ENCODE data around the gene EPN3.

Gene EPN3

DNA sequence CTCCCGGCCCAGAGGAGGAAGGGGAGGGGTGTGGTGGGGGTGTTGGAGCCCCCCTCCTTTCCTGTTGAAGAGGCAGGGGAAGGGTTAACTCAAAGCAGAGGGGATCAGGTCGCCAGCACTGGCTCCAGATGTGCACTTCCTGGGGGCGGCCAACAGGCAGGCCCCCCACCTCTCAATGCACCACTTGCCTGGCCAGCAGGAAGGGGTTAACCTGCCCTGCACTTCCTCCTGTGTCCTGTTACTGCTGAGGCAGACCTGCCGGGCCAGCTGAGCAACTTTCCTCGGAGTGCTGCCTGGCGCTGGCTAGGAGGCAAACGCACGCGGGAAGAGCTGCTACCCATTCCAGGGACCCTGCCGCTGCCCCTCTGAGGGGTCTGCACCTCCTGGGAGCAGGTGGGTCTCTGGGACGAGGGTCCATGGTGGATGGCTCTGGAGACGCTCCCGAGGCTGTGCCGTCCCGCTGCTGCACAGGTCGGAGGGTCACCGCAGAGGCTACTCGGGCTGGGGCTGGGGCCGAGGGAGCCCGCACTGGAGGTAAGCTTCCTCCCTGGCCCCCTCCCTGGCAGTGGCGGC, at the start of gene EPN3:
Gene EPN3, plus strand, starts transcription at position 284 of the 573 bp plus-strand sequence. CDS start 3,822 bp downstream, outside the sequence.
- in situ Hi-C loops (cut with MboI; ENCODE audit: low pct_unique_long_range_greater_than_20kb, low sequenced_read_pairs) = no loop called here
- DNase-seq = no peak

DNA sequence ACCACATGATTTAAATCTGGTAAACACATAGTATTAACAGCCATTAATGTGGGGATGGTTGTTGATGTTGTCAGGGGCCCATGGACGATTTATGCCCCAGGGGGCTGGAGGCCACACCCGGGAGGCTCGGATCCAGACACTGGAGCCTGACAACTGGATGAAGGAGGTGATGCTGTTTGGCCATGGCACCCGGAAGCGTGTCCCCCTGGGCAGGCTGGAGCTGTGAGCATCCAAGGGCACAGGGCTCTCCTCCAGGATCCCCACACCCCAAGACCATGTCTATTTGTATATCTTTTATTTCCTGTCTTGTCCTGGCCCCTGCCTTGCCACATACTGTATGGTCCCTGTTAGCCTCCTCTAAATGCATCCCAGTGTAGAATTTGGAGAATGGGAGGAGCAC, 49.3 kb upstream of the EPN3 start:
- no peak for DNase-seq
- in situ Hi-C loops (cut with MboI; ENCODE audit: low pct_unique_long_range_greater_than_20kb, low sequenced_read_pairs) = no loop called here

DNA sequence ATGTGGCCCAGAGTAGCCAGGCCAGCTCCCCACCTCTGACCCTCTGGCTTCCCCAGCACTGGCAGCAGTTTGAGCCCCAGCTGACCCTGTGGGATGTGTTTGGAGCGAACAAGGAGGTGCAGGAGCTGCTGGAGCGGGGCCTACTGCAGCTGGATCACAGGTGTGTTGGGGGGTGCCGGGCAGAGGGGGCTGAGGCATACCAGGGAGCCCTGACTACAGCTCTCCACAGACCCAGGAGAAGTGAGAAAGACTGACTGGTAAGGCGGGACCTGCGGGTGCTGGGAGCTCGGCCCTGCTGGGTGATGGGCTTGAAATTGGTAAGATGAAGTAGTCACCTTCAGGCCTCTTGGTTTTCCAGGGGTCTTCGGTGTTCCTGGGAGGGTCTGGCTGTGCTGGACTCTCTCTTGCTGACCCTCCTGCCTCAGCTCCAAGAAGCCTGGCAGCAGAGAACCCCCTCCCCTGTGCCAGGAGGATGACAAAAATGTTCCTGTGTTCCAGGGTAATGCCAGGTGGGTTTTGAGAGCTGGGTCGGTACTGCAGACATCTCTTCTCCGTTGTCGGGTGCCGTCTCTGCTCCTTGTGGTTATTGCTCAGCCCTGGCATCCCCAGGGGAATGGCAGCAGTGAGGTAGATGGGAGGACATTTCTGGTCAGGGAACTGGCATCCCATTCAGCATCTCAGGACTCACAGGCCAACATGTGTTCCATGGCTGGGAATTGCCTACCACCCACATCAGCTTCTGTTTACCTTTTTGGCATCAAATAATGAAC, 48.0 kb upstream of the EPN3 start:
- no peak for DNase-seq
- in situ Hi-C loops (cut with MboI; ENCODE audit: low pct_unique_long_range_greater_than_20kb, low sequenced_read_pairs) = no loop called here

DNA sequence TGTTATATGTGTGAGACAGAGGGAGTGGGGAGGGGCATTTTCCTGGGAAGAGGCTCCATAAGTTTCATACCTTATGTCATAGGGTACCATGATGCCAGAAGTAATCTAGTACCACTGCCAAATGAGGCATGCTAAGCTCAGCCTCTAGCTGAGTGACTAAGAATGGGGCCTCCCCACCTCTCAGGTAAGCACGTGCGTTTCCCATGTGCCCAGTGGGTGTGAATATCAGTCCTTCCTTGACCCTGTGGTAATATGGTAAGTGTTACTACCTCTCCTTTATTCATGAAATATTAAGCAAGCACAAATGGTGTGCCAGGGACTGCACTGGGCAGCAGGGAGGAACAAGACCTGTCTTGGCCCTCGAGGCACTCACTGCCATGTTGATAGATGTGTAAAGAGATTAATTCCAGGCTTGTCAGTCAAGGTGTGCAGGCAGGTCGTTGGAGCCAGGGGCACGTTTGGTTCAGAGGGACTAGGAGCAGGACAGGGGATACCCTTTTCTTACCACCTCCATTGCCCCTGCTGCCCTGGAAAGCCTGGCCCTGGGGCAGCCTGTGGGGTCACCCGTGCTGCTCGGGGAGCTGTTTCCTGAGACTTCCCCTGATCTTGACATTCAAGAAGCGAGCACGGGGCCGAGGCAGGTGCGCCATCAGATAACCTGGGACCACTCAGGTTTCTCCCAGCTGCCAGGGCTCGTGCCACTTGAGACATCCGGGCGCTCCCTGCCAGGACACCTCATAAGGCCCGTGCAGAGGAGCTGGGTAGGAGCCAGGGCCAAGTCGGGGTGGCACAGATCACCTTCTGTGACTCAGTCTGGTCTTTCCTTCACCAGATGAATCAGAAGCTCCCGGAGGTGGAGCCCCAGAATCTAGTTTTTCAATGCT, 45.1 kb upstream of the EPN3 start:
- in situ Hi-C loops (cut with MboI; ENCODE audit: low pct_unique_long_range_greater_than_20kb, low sequenced_read_pairs) = no loop called here
- no peak for DNase-seq

DNA sequence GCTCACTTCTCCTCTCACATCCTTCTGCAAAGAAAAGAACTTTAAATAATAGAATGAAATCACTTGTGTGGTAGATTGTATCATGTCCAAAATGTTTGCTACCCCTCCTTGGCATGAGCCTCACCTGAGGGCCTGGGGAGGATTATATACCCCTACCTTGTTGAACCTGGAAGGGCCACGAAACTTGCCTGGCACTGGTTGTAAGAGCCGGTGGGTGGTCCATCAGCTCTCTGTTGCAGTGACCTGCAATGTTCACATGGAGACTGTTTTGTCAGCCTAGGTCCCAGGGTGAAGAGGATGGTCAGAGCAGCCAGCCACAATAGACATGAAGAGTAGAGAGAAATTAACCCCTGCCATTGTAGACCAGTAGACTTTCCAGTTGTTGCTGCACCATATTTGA, 43.7 kb upstream of the EPN3 start:
- no peak for DNase-seq
- in situ Hi-C loops (cut with MboI; ENCODE audit: low pct_unique_long_range_greater_than_20kb, low sequenced_read_pairs) = no loop called here

DNA sequence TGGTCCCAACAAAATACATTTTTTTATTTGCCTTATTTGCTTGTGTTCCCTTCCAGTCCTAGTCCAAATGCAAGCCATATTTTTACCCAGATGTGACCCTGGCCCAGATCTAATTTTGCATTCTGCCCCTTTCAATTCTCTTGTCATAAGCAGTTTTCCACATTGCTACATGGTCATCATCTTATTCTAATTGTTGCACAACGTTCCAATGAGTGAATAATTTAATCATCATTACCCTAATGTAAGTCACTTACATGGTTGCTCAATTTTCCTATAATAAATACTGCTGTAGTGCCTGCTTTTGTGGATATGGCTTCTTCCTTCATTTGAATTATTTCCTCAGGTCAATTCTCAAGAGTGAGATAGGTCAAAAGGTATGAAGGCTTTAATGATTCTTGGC, 41.0 kb upstream of the EPN3 start:
- in situ Hi-C loops (cut with MboI; ENCODE audit: low pct_unique_long_range_greater_than_20kb, low sequenced_read_pairs) = no loop called here
- DNase-seq = no peak

DNA sequence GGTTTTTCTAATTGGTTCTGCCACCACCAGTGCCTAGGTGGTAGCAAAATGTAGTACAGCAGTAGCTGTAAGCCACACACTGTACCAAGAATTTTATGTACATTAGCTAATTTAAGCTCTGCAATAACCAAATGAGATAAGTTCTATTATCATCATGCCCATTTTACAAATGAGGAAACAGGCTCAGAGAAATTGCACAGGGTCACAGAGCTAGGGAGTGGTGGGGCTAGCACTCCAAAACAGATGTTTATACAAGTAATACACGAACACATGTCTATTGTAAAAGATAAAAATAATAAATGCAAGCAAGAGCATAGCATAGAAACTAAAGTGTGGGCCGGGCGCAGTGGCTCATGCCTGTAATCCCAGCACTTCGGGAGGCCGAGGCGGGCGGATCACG, 40.3 kb upstream of the EPN3 start:
- in situ Hi-C loops (cut with MboI; ENCODE audit: low pct_unique_long_range_greater_than_20kb, low sequenced_read_pairs) = no loop called here
- no peak for DNase-seq

DNA sequence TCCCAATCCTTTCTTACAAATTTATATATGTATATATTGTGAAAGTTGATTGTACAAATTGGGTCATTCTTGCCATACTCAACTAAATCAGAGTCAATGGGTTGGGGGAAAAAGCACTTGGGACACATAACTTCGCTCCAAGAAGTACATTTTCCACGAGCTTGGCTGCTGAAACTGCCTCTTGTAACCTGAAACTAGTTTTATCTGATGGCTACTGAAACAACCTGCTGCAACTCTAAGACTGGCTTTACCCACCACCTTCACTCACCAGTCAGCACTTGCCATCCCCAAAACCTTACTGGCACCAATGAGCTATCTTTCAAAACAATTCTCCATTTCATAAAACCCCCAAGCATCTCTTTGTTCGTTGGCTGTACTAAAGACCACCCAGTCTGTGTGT, 38.8 kb upstream of the EPN3 start:
- DNase-seq = no peak

DNA sequence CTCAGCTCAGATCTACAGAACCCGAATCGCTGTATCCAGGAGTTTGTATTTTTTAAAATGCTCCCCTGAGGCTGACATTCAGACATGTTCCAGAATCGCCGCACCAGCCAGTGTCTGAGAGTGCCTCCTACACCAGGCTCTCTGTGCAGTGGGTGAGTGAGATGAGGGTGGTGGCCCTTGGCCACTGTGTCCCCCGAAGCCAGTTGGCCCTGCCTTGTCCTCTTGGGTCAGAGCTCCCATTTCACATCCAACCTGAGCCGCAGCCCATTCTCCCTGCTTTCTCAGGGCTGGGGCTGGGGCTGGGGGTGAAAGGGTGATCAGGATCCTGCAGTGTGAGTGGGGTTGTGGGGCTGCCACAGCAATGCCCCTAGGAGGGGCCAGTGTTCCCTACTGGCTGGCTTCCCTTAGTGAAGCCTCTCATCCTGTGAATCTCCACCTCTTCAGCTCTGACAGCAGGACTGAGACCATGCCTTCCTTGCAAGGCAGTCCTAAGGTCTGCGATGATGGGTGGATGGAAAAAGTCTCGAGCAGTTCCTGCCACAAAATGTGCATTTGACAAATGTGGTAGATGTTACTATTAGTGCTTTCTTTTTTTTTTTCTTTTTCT, 37.2 kb upstream of the EPN3 start:
- no peak for DNase-seq
- in situ Hi-C loops (cut with MboI; ENCODE audit: low pct_unique_long_range_greater_than_20kb, low sequenced_read_pairs) = no loop called here

More for the DNA sequence above, 38.8 kb upstream of the EPN3 start:
- in situ Hi-C loops (cut with MboI; ENCODE audit: low pct_unique_long_range_greater_than_20kb, low sequenced_read_pairs) = no loop called here

DNA sequence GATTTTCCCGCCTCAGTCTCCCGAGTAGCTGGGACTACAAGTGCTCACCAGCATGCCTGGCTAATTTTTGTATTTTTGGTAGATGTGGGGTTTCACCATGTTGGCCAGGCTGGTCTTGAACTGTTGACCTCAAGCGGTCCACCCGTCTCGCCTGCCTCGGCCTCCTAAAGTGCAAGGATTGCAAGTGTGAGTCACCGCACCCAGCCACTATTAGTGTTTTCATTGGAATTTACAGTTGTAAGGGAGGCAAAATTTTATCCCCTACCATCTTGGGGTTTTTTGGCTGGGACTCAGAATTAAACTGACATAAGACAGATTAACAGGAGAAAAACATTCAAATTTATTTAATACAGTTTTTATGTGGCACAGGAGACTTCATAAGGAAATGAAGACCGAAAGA, 36.6 kb upstream of the EPN3 start:
- DNase-seq = no peak
- in situ Hi-C loops (cut with MboI; ENCODE audit: low pct_unique_long_range_greater_than_20kb, low sequenced_read_pairs) = no loop called here

DNA sequence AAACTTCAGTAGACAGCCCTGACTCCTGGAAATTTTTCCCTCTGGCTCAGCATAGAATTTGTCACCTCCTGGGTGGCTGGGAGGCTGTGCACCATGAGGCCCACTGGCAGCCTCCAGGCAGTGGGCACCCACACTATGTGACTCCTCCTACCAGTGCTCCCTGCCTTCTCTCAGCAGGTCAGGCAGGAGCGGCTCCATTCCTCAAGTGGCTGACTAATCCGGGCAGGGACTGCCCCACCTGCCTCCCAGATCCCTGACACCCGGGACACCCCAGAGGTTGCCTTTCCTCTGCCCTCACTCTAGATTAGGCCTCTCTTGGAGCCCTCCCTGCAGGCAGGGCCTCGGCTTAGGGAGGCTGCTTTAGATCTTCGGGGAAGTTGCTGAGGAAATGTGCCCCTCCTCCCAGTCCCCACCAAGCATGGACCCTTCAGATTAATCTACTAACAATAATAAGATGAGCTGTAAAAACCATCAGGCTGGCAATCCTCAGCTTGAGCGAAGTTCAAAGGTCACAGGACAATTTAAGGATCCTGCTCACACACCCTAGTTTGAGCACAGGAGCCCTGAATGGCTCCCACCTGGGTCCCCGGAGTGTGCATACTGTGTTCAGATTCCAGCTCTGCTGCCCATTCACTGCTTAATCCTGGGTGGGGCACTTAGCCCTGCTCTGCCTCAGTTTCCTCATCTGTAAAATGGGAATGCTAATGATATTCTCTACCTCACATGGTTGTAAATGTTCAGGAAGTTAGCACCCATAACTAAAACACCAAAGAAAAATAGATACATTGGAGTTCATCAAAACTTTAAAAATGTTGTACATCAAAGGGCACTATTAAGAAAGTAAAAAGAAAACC, 34.3 kb upstream of the EPN3 start:
- no peak for DNase-seq
- in situ Hi-C loops (cut with MboI; ENCODE audit: low pct_unique_long_range_greater_than_20kb, low sequenced_read_pairs) = no loop called here

DNA sequence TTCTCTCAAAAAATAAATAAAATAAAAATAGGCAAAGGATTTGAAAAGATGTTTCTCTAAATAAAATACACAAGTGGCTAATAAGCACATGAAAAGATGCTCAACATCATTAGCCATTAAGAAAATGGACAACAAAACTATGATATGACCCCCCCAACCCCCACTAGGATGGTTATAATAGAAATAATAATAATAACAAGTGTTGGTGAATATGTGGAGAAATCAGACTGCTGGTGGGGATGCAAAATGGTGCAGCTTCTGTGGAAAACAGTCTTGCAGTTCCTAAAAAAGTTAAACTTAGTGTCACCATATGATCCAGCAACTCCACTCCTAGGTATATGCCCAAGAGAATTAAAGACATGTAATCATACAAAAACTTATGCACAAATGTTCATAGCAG, 33.3 kb upstream of the EPN3 start:
- DNase-seq = no peak
- in situ Hi-C loops (cut with MboI; ENCODE audit: low pct_unique_long_range_greater_than_20kb, low sequenced_read_pairs) = no loop called here

DNA sequence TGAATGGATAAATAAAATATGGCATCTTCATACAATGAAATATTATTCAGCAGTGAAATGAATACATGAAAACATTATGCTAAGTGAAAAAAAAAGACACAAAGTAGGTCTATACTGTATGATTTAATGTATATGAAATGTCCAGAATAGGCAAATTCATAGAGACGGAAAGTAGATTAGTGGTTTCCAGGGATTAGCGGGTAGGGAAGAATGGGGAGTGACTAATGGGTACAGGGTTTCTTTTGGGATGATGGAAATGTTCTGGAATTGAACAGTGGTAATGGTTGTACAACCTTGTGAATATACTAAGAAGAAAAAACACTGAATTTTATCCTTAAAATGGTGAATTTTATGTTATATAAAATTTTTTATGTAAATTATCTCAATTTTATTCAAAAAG, 32.8 kb upstream of the EPN3 start:
- in situ Hi-C loops (cut with MboI; ENCODE audit: low pct_unique_long_range_greater_than_20kb, low sequenced_read_pairs) = no loop called here

DNA sequence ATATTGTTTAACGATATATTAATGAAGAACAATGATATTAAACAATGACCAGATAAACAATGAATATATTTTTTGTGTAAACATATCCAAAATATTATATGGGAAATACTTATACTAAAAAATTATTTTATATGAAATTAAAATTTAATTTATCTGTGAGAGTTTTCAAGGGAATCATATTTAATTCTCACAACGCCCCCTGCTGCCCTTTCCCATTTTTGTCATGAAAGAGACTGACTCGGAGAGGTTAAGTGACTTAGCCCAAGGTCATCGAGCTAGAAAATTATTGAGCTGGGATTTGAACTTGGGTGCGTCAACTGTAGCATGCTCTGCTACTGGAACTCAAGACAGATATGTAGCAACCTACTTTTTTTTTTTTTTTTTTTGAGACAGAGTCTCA, 31.5 kb upstream of the EPN3 start:
- in situ Hi-C loops (cut with MboI; ENCODE audit: low pct_unique_long_range_greater_than_20kb, low sequenced_read_pairs) = no loop called here
- DNase-seq = peak; percentile 19

More for the DNA sequence above, 32.8 kb upstream of the EPN3 start:
- no peak for DNase-seq

DNA sequence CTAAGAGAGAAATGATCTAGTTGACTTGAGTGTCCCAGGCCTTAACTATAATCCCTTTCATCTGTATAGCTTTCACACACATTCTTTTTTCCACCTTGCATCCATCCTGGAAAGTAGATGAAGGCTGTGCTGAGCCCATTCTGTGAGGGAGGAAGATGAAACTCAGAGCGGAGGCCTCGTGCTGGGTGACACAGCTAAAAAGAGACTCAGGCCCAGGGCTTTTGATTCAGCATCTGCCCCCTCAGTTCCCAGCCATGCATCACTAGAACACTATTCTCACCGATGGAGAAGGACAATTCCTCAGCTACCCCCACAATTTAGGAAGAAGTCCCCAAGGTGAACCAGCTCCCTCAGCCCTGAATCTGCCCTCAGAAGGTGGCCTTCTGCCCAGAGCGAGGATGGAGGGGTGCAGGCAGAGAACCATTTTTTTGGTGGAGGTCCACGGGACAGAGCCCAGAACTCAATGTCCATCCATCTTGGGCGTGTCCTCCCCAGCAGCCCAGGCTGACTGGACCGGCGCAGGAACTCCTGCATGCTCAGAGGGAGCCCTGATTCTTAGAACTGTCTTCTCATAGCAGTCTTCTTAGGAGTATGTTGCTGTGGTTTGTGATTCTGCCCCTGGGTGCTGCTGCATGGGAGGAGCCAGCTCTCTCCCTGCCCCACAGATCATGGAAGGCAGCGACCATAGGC, 30.1 kb upstream of the EPN3 start:
- in situ Hi-C loops (cut with MboI; ENCODE audit: low pct_unique_long_range_greater_than_20kb, low sequenced_read_pairs) = no loop called here
- DNase-seq = no peak

DNA sequence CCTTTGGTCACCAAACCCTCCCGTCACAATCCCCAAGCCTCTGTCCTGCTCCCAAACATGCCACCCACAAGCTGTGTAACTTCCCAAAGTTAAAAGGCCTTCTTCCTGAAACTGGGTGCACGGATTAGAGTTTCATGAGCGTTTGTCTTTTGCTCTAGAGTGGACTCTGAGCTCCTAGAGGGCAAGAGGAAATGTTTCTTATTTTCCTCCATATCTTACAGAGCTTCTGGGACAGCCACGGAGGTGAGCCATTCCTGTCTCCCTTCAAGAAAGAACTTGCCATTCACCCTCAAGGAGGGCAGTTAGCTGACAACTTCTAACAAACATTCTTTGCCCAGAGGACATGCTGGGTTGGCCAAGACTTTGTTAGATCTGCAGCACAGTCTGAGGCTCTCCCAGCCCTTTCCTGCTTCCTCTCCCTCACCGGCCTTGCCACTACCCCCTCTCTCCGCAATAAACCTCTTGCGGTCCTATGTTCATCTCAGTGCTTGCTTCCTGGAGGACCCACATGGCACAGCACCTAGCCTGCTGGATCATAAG, 26.9 kb upstream of the EPN3 start:
- DNase-seq = no peak
- in situ Hi-C loops (cut with MboI; ENCODE audit: low pct_unique_long_range_greater_than_20kb, low sequenced_read_pairs) = no loop called here

DNA sequence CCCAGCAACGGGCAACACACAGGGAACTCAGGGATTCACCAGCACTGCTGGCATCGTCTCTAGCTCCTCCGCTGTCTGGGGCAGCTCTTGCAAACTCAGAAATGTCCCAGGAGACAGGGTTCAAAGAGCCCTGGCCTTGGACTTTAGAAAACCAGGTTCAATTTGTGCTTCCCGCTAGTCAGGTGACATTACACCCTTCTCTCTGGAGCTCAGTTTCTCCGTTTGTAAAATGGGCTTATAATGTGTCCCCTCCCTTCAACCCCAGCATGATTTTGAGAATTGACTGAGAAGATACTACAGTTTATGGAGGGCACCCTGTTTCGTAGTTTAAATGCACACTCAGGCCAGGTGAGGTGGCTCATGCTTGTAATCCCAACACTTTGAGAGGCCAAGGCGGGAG, 26.2 kb upstream of the EPN3 start:
- in situ Hi-C loops (cut with MboI; ENCODE audit: low pct_unique_long_range_greater_than_20kb, low sequenced_read_pairs) = no loop called here
- no peak for DNase-seq
